B cell (primary cell): ENCODE measurements around the gene ADGRE1. TPM values are rescaled to one million over a fixed set of nuclear protein-coding genes. Genes with fewer than 3 reads are reported as not detected.

Source experiments
- ATAC-seq: fragments of 200-7000 bp; cut with Tn5 transposase; one replicate; pipeline ENCODE4 v1.10.0; 2021; ENCODE audit warnings: low read depth, mild to moderate bottlenecking, moderate number of reproducible peaks, moderate library complexity
- CTCF ChIA-PET: fragments of 350-600 bp; sonication (Branson Sonifier 250); formaldehyde crosslinking; loops from one replicate; lab custom pipeline; 2021; ENCODE audit warnings: antibody characterized with exemption, inconsistent platforms; lab: Charles Lee
- POLR2A ChIA-PET: fragments of 350-600 bp; sonication (Branson Sonifier 250); formaldehyde crosslinking; loops from one replicate; lab custom pipeline; 2021; ENCODE audit warnings: antibody characterized with exemption; lab: Charles Lee
- DNase-seq: peaks from one replicate; pipeline ENCODE4 v3.0.0; 2013
- H2AFZ ChIP-seq: 2 replicates; pipeline ENCODE4 v1.6.1; 2012; ENCODE audit warnings: mild to moderate bottlenecking, low read depth, low read length; ENCODE audit not compliant: insufficient read depth, poor library complexity, severe bottlenecking
- H3K27ac ChIP-seq, 2 donors: 1 replicate in 1 of 2; 2 replicates in 1 of 2; pipeline ENCODE4 v1.5.1; 2012 to 2013; ENCODE audit warnings: low read length in 2 of 2, mild to moderate bottlenecking in 2 of 2, moderate library complexity in 1 of 2
- H3K27me3 ChIP-seq, 4 experiments: fragments of 200-600 bp in 1 of 4; sonication (generic) in 1 of 4; replicated peaks in 1 of 4; 1 replicate in 2 of 4; 2 replicates in 2 of 4; pipeline versions ENCODE4 v1.6.1 to v1.7.0; 2013 to 2016; ENCODE audit warnings: low read length in 3 of 4, mild to moderate bottlenecking in 2 of 4, mixed read lengths in 1 of 4, moderate library complexity in 1 of 4; ENCODE audit not compliant: insufficient read depth in 4 of 4, control insufficient read depth in 3 of 4; ENCODE audit errors: control extremely low read depth in 1 of 4
- H3K36me3 ChIP-seq, 2 experiments: replicated peaks in 1 of 2; 1 replicate in 1 of 2; 2 replicates in 1 of 2; pipeline versions ENCODE4 v1.6.1 to v1.7.1; 2013; ENCODE audit warnings: low read length in 1 of 2; ENCODE audit not compliant: insufficient read depth in 2 of 2, control insufficient read depth in 1 of 2; ENCODE audit errors: control extremely low read depth in 1 of 2, extremely low read depth in 1 of 2
- H3K4me1 ChIP-seq, 2 donors: fragments of 200-600 bp in 1 of 2; sonication (generic) in 1 of 2; 1 replicate in 1 of 2; 2 replicates in 1 of 2; pipeline versions ENCODE4 v1.5.1 to v1.6.1; 2013 to 2017; ENCODE audit warnings: low read length in 2 of 2; ENCODE audit not compliant: control insufficient read depth in 2 of 2, insufficient read depth in 2 of 2
- H3K4me2 ChIP-seq: replicated peaks from 2 replicates; pipeline ENCODE3; 2012; ENCODE audit warnings: mild to moderate bottlenecking, low read depth, low read length; ENCODE audit not compliant: poor library complexity, severe bottlenecking
- H3K4me3 ChIP-seq, 5 experiments: fragments of 200-600 bp in 1 of 5; sonication (generic) in 1 of 5; 1 replicate in 3 of 5; 2 replicates in 2 of 5; pipeline versions ENCODE4 v1.5.1 to v1.7.0; 2011 to 2016; ENCODE audit warnings: low read length in 4 of 5, mild to moderate bottlenecking in 4 of 5, low read depth in 2 of 5, control low read depth in 1 of 5, moderate library complexity in 1 of 5; ENCODE audit not compliant: insufficient read depth in 1 of 5; ENCODE audit errors: control extremely low read depth in 1 of 5, extremely low read depth in 1 of 5
- H3K79me2 ChIP-seq: fragments of 200-600 bp; sonication (generic); one replicate; pipeline ENCODE4 v1.6.0; 2016; ENCODE audit warnings: low read length; ENCODE audit not compliant: control insufficient read depth, insufficient read depth
- H3K9ac ChIP-seq: fragments of 200-600 bp; sonication (generic); 2 replicates; pipeline ENCODE4 v1.6.1; 2017; ENCODE audit warnings: mild to moderate bottlenecking, low read length, moderate library complexity
- H3K9me3 ChIP-seq, 3 donors: one replicate each; pipeline versions ENCODE4 v1.6.1 to v1.7.1; 2013; ENCODE audit warnings: low read length in 2 of 3; ENCODE audit not compliant: control insufficient read depth in 2 of 3, insufficient read depth in 1 of 3; ENCODE audit errors: control extremely low read depth in 1 of 3
- H4K20me1 ChIP-seq: 2 replicates; pipeline ENCODE4 v1.6.0; 2012; ENCODE audit warnings: mild to moderate bottlenecking, low read length; ENCODE audit not compliant: insufficient read depth, control insufficient read depth, poor library complexity, severe bottlenecking
- H3K27ac Mint-ChIP-seq: one replicate; pipeline ENCODE4 v1.8.0; 2021; ENCODE audit warnings: mixed read lengths
- H3K27me3 Mint-ChIP-seq: one replicate; pipeline ENCODE4 v1.8.0; 2021; ENCODE audit warnings: mixed read lengths
- H3K4me1 Mint-ChIP-seq: one replicate; pipeline ENCODE4 v1.8.0; 2021; ENCODE audit warnings: mixed read lengths
- H3K4me3 Mint-ChIP-seq: one replicate; pipeline ENCODE4 v1.8.0; 2021; ENCODE audit warnings: mixed read lengths
- H3K9me3 Mint-ChIP-seq: one replicate; pipeline ENCODE4 v1.8.0; 2022; ENCODE audit warnings: mixed read lengths; ENCODE audit not compliant: insufficient read depth
- EZH2 ChIP-seq: IDR thresholded peaks from 2 replicates; pipeline ENCODE4 v1.6.1; 2012; ENCODE audit warnings: borderline replicate concordance, low read depth, mild to moderate bottlenecking, moderate library complexity, low read length; ENCODE audit not compliant: insufficient read depth, poor library complexity, severe bottlenecking
- WGBS: methylation state at CpG from one replicate; pipeline ENCODE4 v1.1.5; 2013; ENCODE audit warnings: missing lambda C conversion rate; ENCODE audit not compliant: insufficient coverage; 5-methylcytosine and 5-hydroxymethylcytosine counted together
- intact Hi-C: fragments of 100-400 bp; cut with micrococcal nuclease; formaldehyde crosslinking; loops from one replicate; pipeline ENCODE4 v1.10.0; 2022
- polyA plus RNA-seq: library from polyadenylated mRNA; depleted of rRNA; stranded (reverse); fragments of >200 nt; gene quantifications from 2 replicates; pipeline ENCODE4 v1.2.3, GENCODE V29; 2012
- total RNA-seq, 2 donors: library from RNA; stranded (reverse); fragments of 120-200 nt in 1 of 2; gene quantifications; 1 replicate in 1 of 2; 2 replicates in 1 of 2; pipeline versions ENCODE4 v1.2.3 to v1.2.4, GENCODE V29; 2013 to 2022
- TF ChIP-seq, protein P1 (sequence below): fragments of 200-600 bp; IDR thresholded peaks from one replicate; pipeline ENCODE4 v1.8.0; 2022; ENCODE audit warnings: antibody characterized with exemption, mild to moderate bottlenecking

The ADGRE1 gene
- total and polyA plus RNA-seq, 2 donors (not counting 1 experiment from before 2014, with no cell fraction given) = 0.21 TPM; not detected in 1

- WGBS = 41% methylated on average over 5 of the region's 7 CpGs
- H3K27ac Mint-ChIP-seq = no peak overlapping the region
Measured at GRCh38 chr19:6886277-6886897, 992 bp upstream of the ADGRE1 start.

GRCh38 chr19:6888967-6889366 lies 1.6 kb downstream of the ADGRE1 start:
- no peak overlapping the region for H3K9ac ChIP-seq
- H4K20me1 ChIP-seq = no peaks in the 10 kb centered on the region
- ChIA-PET POLR2A (no interaction called here), CTCF (no interaction called here)
- no peaks in the 10 kb centered on the region for H3K79me2 ChIP-seq
- peaks cover 8 to 14% of the 10 kb centered on the region in 2 donors for H3K4me1 ChIP-seq
- H3K4me2 ChIP-seq = no peak overlapping the region
- 98% methylated on average over 2 of the region's 2 CpGs for WGBS
- H3K27me3 ChIP-seq = peaks cover 0 to 5% (median 2%) of the 10 kb centered on the region in 4 experiments
- H3K36me3 ChIP-seq = no peaks in the 10 kb centered on the region
- Mint-ChIP-seq H3K4me1 (peaks cover 19% of the 10 kb centered on the region), H3K4me3 (no peak overlapping the region), H3K27me3 (peaks cover 18% of the 10 kb centered on the region), H3K27ac (no peak overlapping the region), H3K9me3 (peaks cover 7% of the 10 kb centered on the region)
- H3K27ac ChIP-seq = no peak overlapping the region
- TF ChIP-seq, protein P1, sequence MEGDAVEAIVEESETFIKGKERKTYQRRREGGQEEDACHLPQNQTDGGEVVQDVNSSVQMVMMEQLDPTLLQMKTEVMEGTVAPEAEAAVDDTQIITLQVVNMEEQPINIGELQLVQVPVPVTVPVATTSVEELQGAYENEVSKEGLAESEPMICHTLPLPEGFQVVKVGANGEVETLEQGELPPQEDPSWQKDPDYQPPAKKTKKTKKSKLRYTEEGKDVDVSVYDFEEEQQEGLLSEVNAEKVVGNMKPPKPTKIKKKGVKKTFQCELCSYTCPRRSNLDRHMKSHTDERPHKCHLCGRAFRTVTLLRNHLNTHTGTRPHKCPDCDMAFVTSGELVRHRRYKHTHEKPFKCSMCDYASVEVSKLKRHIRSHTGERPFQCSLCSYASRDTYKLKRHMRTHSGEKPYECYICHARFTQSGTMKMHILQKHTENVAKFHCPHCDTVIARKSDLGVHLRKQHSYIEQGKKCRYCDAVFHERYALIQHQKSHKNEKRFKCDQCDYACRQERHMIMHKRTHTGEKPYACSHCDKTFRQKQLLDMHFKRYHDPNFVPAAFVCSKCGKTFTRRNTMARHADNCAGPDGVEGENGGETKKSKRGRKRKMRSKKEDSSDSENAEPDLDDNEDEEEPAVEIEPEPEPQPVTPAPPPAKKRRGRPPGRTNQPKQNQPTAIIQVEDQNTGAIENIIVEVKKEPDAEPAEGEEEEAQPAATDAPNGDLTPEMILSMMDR = no peak
- TF ChIP-seq EZH2 = no peak
- peaks cover 0 to 7% (median 2%) of the 10 kb centered on the region in 3 donors for H3K9me3 ChIP-seq
- DNase-seq = no peak
- no peak overlapping the region for H2AFZ ChIP-seq
- no peak for ATAC-seq
- intact Hi-C loops = no loop called here
- H3K4me3 ChIP-seq = no peak overlapping the region

More at GRCh38 chr19:6886277-6886897, 992 bp upstream of the ADGRE1 start:
- H3K27me3 Mint-ChIP-seq = peaks cover 21% of the 10 kb centered on the region
- peaks cover 4% of the 10 kb centered on the region for H3K9me3 Mint-ChIP-seq
- H3K9me3 ChIP-seq = peaks cover 0 to 2% (median 2%) of the 10 kb centered on the region in 3 donors
- H4K20me1 ChIP-seq = no peaks in the 10 kb centered on the region
- H3K36me3 ChIP-seq = no peaks in the 10 kb centered on the region
- H3K4me1 Mint-ChIP-seq = peaks cover 6% of the 10 kb centered on the region
- intact Hi-C loops = no loop called here
- H3K27me3 ChIP-seq = peaks cover 0 to 5% (median 2%) of the 10 kb centered on the region in 4 experiments
- no peak overlapping the region for H2AFZ ChIP-seq
- TF ChIP-seq EZH2 = no peak
- TF ChIP-seq, protein P1 = no peak
- peaks cover 3 to 4% of the 10 kb centered on the region in 2 donors for H3K4me1 ChIP-seq
- no peak overlapping the region for H3K27ac ChIP-seq
- H3K9ac ChIP-seq = no peak overlapping the region
- H3K4me3 ChIP-seq = no peak overlapping the region
- no peak for ATAC-seq
- ChIA-PET CTCF (interaction anchor here (2.0 kb wide), 1 partner anchor 22 kb away, joined by 4 read pairs; no protein-coding TSS in a partner anchor), POLR2A (interaction anchor here (0.7 kb wide), 1 partner anchor 981 kb away, joined by 6 read pairs; no protein-coding TSS in a partner anchor)
- H3K4me2 ChIP-seq = no peak overlapping the region
- H3K4me3 Mint-ChIP-seq = no peak overlapping the region
- H3K79me2 ChIP-seq = no peaks in the 10 kb centered on the region
- no peak for DNase-seq
